Peyer's patch (tissue), 4 donors: ENCODE results near the gene PXN. TPM values are rescaled to one million over a fixed set of nuclear protein-coding genes. Genes with fewer than 3 reads are reported as not detected.

Source experiments
- DNase-seq, 3 donors: peaks; one replicate each; pipeline ENCODE4 v3.0.0-alpha.2; 2017 to 2019
- H3K27ac ChIP-seq, 4 donors: fragments of 200-600 bp; sonication (generic); one replicate each; pipeline ENCODE4 v1.5.1; 2016 to 2019
- H3K27me3 ChIP-seq, 2 donors: fragments of 200-600 bp; sonication (generic); one replicate each; pipeline ENCODE4 v1.5.1; 2019
- H3K36me3 ChIP-seq, 3 donors: fragments of 200-600 bp; sonication (generic); one replicate each; pipeline ENCODE4 v1.5.1; 2016 to 2019
- H3K4me1 ChIP-seq, 4 donors: fragments of 200-600 bp; sonication (generic); one replicate each; pipeline ENCODE4 v1.5.1; 2016 to 2019
- H3K4me3 ChIP-seq, 4 donors: fragments of 200-600 bp; sonication (generic); 1 replicate in 3 of 4; 2 replicates in 1 of 4; pipeline ENCODE4 v1.5.1; 2016 to 2019; ENCODE audit warnings: mild to moderate bottlenecking in 1 of 4
- H3K9me3 ChIP-seq, 4 donors: fragments of 200-600 bp; sonication (generic); one replicate each; pipeline ENCODE4 v1.5.1; 2016 to 2019; ENCODE audit warnings: mild to moderate bottlenecking in 1 of 4
- CTCF ChIP-seq, 6 experiments: fragments of 450-650 bp in 4 of 6; fragments of 200-600 bp in 2 of 6; sonication (generic) in 1 of 6; IDR thresholded peaks; one replicate each; pipeline ENCODE4 v1.5.1; 2017 to 2019; ENCODE audit warnings: antibody characterized with exemption in 6 of 6, mild to moderate bottlenecking in 3 of 6, moderate library complexity in 1 of 6
- POLR2A ChIP-seq, 2 donors: fragments of 450-650 bp; IDR thresholded peaks; one replicate each; pipeline ENCODE4 v1.5.1; 2017; ENCODE audit warnings: antibody characterized with exemption in 2 of 2, mild to moderate bottlenecking in 2 of 2, moderate library complexity in 2 of 2
- total RNA-seq, 4 donors: library from RNA; depleted of rRNA; stranded (reverse); fragments of >200 nt; gene quantifications; one replicate each; pipeline ENCODE4 v1.1.0, GENCODE V29; 2016

The PXN gene
- total RNA-seq, 4 donors from 2014 or later, result 138 to 204 (median 177) TPM

- peaks cover 5 to 98% (median 12%) of the 10 kb centered on the region in 4 donors for H3K4me1 ChIP-seq
- TF ChIP-seq POLR2A (IDR thresholded peaks at IDR 0.05) (no peak), CTCF (IDR thresholded peaks at IDR 0.05) (no peak)
- H3K9me3 ChIP-seq, result no peaks in the 10 kb centered on the region
- no peaks in the 10 kb centered on the region for H3K27me3 ChIP-seq
- no peaks in the 10 kb centered on the region for H3K36me3 ChIP-seq
- peak overlapping the region; percentile 59 to 86 (median 75) for H3K27ac ChIP-seq
- DNase-seq, result no peak
- no peak overlapping the region for H3K4me3 ChIP-seq
These were observed 29.9 kb downstream of the PXN start for GRCh38 chr12:120235369-120236323.

- H3K4me3 ChIP-seq, result no peak overlapping the region
- DNase-seq, result peak; percentile 32 to 88 (median 77)
- peak overlapping the region; percentile 59 to 86 (median 75) for H3K27ac ChIP-seq
- peaks cover 5 to 100% (median 20%) of the 10 kb centered on the region in 4 donors for H3K4me1 ChIP-seq
- TF ChIP-seq CTCF (IDR thresholded peaks at IDR 0.05) (peak in 4 of 6 experiments; percentile 23 to 72 (median 64)), POLR2A (IDR thresholded peaks at IDR 0.05) (no peak)
- no peaks in the 10 kb centered on the region for H3K36me3 ChIP-seq
- H3K9me3 ChIP-seq, result no peaks in the 10 kb centered on the region
- H3K27me3 ChIP-seq, result no peaks in the 10 kb centered on the region
These were observed 30.7 kb downstream of the PXN start for GRCh38 chr12:120234643-120235368.

- H3K36me3 ChIP-seq, result no peaks in the 10 kb centered on the region
- H3K4me1 ChIP-seq, result peaks cover 23 to 100% (median 35%) of the 10 kb centered on the region in 4 donors
- no peak overlapping the region for H3K4me3 ChIP-seq
- TF ChIP-seq POLR2A (IDR thresholded peaks at IDR 0.05), result no peak
- TF ChIP-seq CTCF (IDR thresholded peaks at IDR 0.05), result peak in 2 of 6 experiments; percentile 17 to 32
- no peaks in the 10 kb centered on the region for H3K9me3 ChIP-seq
- DNase-seq, result peak; percentile 28 to 79 (median 74)
- H3K27ac ChIP-seq, result peak overlapping the region; percentile 50 to 86 (median 78)
- no peaks in the 10 kb centered on the region for H3K27me3 ChIP-seq
These were observed 34.1 kb downstream of the PXN start for GRCh38 chr12:120231316-120232011.

GRCh38 chr12:120230974-120231315 lies 34.6 kb downstream of the PXN start:
- peak overlapping the region; percentile 50 to 86 (median 78) for H3K27ac ChIP-seq
- no peaks in the 10 kb centered on the region for H3K9me3 ChIP-seq
- peak in 1 of 3 donors; percentile 49 for DNase-seq
- no peaks in the 10 kb centered on the region for H3K36me3 ChIP-seq
- peaks cover 23 to 100% (median 37%) of the 10 kb centered on the region in 4 donors for H3K4me1 ChIP-seq
- H3K4me3 ChIP-seq, result peak overlapping the region in 1 of 4 donors; percentile 16
- TF ChIP-seq CTCF (IDR thresholded peaks at IDR 0.05), result no peak
- TF ChIP-seq POLR2A (IDR thresholded peaks at IDR 0.05), result no peak
- H3K27me3 ChIP-seq, result no peaks in the 10 kb centered on the region

GRCh38 chr12:120230326-120230973 lies 35.1 kb downstream of the PXN start:
- Histone ChIP-seq H3K36me3 (no peaks in the 10 kb centered on the region), H3K27ac (peak overlapping the region; percentile 50 to 86 (median 78)), H3K4me1 (peaks cover 23 to 98% (median 38%) of the 10 kb centered on the region in 4 donors), H3K9me3 (no peaks in the 10 kb centered on the region), H3K4me3 (peak overlapping the region in 1 of 4 donors; percentile 16), H3K27me3 (no peaks in the 10 kb centered on the region)
- TF ChIP-seq CTCF (IDR thresholded peaks at IDR 0.05), result no peak
- TF ChIP-seq POLR2A (IDR thresholded peaks at IDR 0.05), result no peak
- peak; percentile 30 to 74 (median 53) for DNase-seq
